ENCODE results near the gene FAT4. TPM values are rescaled to one million over a fixed set of nuclear protein-coding genes. Genes with fewer than 3 reads are reported as not detected.

The FAT4 gene
- total RNA-seq, 1 donor from 2014 or later = 29.7 TPM

DNA sequence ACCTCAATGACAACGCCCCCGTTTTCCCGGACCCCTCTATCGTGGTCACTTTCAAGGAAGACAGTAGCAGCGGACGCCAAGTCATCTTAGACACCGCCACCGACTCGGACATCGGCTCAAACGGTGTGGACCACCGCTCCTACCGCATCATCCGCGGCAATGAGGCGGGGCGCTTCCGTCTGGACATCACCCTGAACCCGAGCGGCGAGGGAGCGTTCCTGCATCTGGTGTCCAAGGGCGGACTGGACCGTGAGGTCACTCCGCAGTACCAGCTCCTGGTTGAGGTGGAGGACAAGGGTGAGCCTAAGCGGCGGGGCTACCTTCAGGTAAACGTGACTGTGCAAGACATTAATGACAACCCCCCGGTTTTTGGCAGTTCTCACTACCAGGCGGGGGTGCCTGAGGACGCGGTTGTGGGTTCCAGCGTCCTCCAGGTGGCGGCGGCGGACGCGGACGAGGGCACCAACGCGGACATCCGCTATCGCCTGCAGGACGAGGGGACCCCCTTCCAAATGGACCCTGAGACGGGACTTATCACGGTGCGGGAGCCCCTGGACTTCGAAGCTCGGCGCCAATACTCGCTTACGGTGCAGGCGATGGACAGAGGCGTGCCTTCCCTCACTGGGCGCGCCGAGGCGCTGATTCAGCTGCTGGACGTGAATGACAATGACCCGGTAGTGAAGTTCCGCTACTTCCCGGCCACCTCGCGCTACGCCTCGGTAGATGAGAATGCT is 2.2 kb downstream of the FAT4 start:
- no peak for DNase-seq (ENCODE audit: low read depth, low spot score)

GRCh38 chr4:125317525-125317877 is 2.7 kb downstream of the FAT4 start:
- DNase-seq (ENCODE audit: low read depth, low spot score) = no peak

DNA sequence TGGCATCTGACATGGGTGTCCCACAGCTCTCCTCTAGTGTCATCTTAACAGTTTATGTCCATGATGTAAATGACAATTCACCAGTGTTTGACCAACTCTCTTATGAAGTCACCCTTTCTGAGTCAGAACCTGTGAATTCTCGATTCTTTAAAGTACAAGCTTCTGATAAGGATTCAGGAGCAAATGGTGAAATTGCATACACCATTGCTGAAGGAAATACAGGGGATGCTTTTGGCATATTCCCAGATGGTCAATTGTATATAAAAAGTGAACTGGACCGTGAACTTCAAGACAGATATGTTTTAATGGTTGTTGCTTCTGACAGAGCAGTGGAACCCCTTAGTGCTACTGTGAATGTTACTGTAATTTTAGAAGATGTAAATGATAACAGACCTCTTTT is 4.6 kb downstream of the FAT4 start:
- DNase-seq (ENCODE audit: low read depth, low spot score) = no peak

DNA sequence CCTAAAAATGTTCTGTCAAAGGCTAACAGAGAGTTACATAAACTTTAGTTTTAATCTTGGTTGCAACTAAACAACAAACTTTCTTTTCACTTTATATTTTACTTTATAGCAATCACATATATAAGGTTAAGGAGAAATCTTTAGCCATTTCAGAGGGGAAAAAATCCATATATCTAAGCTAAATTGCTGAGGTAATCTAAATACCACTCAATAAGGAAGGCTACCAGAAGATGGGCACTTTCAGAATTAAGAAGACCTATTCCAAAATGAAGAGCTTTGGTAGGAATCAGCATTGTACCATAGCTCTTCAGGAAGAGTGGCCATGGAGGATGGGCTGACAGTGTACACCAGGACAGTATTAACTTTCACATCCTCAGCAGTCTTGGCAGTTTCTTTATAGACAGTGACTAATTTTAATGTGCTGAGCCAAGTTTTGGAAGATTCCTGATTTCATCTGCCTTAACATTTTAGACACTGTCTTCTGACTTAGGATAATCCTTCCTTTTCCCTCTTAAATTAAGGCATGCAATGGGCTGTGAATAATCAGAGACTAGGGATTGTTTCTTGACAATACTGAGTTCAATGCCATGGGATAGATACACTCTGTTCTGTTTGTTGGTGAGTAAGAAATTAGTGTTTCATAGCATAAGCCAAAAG is 7.1 kb downstream of the FAT4 start:
- DNase-seq (ENCODE audit: low read depth, low spot score) = no peak

- DNase-seq (ENCODE audit: low read depth, low spot score) = no peak
Observed at GRCh38 chr4:125322366-125322730, 7.6 kb downstream of the FAT4 start.

GRCh38 chr4:125323654-125324053 is 8.9 kb downstream of the FAT4 start:
- DNase-seq (ENCODE audit: low read depth, low spot score) = peak; percentile 64

DNA sequence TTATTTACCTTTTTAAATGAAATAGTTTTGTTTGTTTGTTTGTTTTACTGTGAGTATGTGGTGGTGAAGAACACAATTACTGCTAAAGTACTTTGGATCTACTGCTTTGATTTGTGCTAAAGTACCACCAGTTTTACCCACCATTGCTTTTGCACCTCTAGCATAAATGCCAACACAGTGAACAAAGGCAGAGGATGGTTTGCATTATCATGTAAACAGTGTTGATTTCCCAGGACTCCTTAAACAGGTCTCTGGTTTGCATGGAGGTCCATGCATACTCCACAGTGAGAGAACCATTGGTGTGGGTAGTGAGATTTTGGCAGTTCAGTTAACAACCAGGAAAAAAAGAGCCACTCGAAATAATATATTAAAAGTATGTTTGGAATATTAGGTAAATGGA is 11.0 kb downstream of the FAT4 start:
- no peak for DNase-seq (ENCODE audit: low read depth, low spot score)

GRCh38 chr4:125331116-125331515 is 16.4 kb downstream of the FAT4 start:
- no peak for DNase-seq (ENCODE audit: low read depth, low spot score)

- DNase-seq (ENCODE audit: low read depth, low spot score) = no peak
Observed at GRCh38 chr4:125334926-125335325, 20.2 kb downstream of the FAT4 start.

GRCh38 chr4:125338814-125339213 is 24.1 kb downstream of the FAT4 start:
- DNase-seq (ENCODE audit: low read depth, low spot score) = no peak

- no peak for DNase-seq (ENCODE audit: low read depth, low spot score)
Observed at GRCh38 chr4:125344198-125344597, 29.4 kb downstream of the FAT4 start.

DNA sequence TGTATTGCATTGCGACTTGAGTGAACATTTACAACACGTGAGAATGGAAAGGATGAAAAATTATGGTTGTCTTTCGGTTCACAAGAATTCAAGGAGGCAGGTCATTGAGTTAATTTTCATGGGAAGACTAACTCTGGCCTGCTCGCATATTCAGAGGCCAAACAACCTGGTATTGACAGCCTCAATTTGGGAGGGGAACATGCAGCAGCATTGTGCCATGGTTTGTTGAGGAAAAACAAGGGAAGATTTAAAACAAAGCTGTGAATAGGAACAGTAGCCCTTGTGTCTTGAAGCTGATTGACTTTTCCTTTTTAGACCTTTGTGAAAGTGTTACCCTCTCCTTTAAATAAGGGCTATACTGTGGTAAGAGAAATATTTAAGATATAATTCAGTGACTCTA is 31.9 kb downstream of the FAT4 start:
- DNase-seq (ENCODE audit: low read depth, low spot score) = no peak

DNA sequence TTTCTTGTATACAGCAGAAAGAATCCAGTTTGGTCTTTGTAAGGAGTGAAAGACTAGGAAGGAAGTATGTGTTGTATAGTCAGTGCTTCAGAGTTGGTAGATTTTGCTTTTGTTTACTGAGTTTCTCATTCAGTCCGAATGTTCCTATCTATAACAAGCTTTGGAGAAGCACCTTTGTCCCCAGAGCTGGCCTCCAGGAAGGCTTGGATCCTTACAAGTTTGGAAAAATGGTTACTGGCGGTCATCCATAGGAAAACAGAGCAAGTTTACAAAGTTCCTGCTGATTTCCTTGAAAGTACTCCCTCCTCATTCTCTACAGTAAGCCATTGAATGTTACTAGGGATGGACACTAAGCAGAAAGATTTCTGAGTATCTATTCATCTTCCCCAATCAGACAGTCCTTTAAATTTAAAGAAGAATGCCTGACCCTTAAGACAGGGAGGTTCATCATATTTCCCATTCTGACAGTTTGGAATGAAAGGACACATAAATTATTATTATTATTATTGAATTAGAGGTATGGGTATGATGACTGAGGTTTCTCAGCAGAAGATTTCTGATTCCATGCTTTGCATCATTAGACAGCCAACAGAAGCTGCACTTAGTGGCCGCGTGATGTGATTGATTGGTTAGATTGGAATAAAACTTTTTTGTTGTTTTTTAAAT is 35.8 kb downstream of the FAT4 start:
- DNase-seq (ENCODE audit: low read depth, low spot score) = no peak

- DNase-seq (ENCODE audit: low read depth, low spot score) = no peak
Observed at GRCh38 chr4:125352521-125352920, 37.8 kb downstream of the FAT4 start.

GRCh38 chr4:125353131-125353530 is 38.4 kb downstream of the FAT4 start:
- DNase-seq (ENCODE audit: low read depth, low spot score) = no peak

GRCh38 chr4:125355791-125356190 is 41.0 kb downstream of the FAT4 start:
- DNase-seq (ENCODE audit: low read depth, low spot score) = no peak

DNA sequence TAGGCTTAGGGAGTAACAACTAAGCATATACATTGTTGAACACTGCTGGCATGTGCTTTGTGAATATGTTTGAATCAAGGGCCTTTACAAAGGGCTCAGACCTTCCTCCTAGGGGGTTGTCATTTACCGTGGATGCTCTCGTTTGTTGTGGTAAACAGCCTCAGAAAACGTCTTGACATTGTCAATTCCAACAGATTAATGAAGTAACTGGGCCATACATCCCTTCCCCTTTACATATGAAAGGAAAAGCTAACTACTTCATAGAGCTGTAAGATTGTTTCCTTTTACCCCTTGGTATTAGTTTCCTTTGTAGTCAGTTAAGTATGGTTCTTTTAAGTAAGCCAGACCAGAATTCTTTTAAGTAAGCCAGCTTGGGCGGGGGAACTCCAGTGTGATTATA is 42.9 kb downstream of the FAT4 start:
- no peak for DNase-seq (ENCODE audit: low read depth, low spot score)

GRCh38 chr4:125358453-125358852 is 43.7 kb downstream of the FAT4 start:
- no peak for DNase-seq (ENCODE audit: low read depth, low spot score)

DNA sequence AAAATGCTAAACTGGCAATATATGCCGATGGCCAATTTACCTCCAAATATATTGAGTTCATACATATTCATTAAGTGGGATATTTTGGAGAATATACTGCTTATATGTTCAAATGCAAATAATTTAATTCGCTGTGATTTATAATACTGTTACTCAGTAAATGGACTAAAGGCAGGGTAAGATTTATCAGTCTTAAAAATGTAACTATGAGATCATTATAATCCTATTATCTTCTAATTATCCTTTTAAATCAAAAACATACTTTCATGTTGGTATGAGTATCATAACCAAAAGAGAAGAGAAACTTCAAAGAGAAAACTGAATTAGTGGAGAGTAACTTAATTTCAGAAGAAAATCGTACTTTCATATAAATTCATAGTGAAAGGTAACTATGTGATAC is 44.6 kb downstream of the FAT4 start:
- no peak for DNase-seq (ENCODE audit: low read depth, low spot score)

- DNase-seq (ENCODE audit: low read depth, low spot score) = no peak
Observed at GRCh38 chr4:125359960-125360634, 45.3 kb downstream of the FAT4 start.

DNA sequence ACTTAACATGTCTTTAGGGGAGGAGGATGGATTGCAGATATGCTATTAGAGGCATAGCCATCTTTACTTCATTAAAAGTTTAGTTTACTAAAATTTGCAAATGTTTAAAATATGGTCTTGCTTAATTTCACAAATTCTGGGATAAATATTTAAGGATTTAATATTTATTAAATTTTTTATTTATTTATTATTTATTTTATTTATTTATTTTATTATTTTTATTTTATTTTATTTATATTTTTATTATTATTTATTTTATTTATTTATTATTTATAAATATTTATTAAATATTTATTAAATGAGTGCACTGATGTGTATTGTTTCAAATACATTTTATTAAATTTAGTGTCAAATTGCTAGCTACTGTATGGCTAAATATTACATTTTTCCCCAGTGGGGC is 46.0 kb downstream of the FAT4 start:
- DNase-seq (ENCODE audit: low read depth, low spot score) = no peak
